CD4-positive, alpha-beta T cell treated with Interleukin-12 subunit alpha and Interleukin-12 subunit beta, for 1 hour (primary cell): Measurements from ENCODE around the gene RPP38.
A peak's percentile ranks its signal among the peaks of the same experiment; 100 is the strongest.

Experiments used
- DNase-seq: peaks from one replicate; pipeline ENCODE4 v3.0.0-alpha.2; 2020

Gene RPP38

GRCh38 chr10:15097011-15097812, at the start of gene RPP38:
TSS of gene RPP38 (plus strand) at chr10:15097355. CDS start at chr10:15103315, 5,960 bp downstream.
- DNase-seq, result peak; percentile 94

GRCh38 chr10:15049533-15049932, 47.6 kb upstream of the RPP38 start:
- no peak for DNase-seq

- no peak for DNase-seq
These were observed 45.0 kb upstream of the RPP38 start for GRCh38 chr10:15052121-15052520.

GRCh38 chr10:15053061-15053460, 44.1 kb upstream of the RPP38 start:
- no peak for DNase-seq

DNA sequence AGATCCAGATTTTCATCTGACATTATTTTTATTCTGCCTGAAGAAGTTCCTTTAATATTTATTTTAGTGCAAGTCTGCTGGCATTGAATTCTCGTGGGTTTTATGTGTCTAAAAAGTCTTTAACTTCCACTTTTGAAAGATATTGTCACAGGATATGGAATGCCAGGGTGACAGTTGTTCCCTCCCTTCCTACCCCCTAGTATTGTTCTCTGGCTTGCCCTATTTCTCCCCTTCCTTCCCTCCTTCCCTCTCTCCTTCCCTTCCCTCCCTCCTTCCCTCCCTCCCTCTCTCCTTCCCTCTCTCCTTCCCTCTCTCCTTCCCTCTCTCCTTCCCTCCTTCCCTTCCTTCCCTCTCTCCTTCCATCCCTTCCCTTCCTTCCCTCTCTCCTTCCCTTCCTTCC, 38.5 kb upstream of the RPP38 start:
- no peak for DNase-seq

GRCh38 chr10:15059914-15060313, 37.2 kb upstream of the RPP38 start:
- no peak for DNase-seq

- no peak for DNase-seq
These were observed 36.5 kb upstream of the RPP38 start for GRCh38 chr10:15060638-15061037.

DNA sequence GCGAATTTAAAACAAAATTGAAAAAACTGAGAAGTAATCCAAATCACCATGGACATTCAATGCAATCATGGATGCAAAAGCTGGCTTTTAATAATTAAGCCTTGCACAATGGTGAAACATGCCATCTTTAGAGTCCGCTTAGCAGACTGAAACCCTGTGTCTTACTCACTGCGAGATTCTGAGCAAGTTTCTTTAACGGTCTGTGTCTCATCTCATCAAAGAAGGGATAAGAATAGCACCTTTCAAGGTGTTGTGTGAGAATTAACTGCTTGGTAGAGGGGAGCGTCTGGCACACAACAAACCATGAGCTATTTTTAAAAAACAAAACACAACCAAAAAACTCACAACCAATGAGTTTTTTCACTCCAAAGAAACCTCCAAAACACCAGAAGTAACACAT, 30.0 kb upstream of the RPP38 start:
- no peak for DNase-seq

GRCh38 chr10:15068802-15069201, 28.4 kb upstream of the RPP38 start:
- DNase-seq, result no peak

DNA sequence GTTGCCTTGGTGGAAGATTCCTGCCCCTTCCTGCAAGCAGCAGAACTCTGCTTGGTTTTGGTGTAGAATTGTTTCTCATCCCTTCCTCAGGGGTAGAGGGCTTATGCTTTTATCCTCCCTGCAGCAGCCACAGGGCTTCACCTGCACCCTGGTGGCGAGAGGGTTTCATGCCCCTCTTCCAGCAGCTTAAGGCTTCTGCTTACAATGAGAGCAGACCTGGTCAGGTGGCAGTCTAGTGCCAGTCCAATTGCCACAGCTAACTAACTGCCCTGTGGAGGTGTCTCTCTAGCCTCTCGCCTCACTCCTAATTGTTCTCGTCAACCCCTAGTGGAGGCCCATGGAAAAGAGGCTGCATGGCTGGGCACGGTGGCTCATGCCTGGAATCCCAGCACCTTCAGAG, 27.9 kb upstream of the RPP38 start:
- no peak for DNase-seq

DNA sequence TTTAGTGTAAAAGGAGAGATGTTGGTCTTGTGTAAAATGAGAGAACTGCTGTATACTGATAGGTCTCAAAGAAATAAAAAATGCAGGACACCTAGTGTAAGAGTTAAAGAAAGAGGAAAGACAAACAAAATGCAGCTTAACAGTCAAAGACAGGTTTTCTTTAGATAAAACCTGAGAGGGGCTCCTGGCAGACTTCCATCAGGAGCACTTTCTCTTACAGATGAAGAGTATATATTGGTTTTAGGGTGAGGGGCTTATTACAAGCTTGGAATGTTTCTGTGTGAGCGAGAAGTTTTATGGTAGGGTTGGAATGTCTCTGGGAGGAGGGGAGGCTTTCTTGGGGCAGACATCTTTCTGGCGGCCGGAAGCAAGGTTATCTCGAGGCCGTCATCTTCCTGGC, 24.8 kb upstream of the RPP38 start:
- no peak for DNase-seq

DNA sequence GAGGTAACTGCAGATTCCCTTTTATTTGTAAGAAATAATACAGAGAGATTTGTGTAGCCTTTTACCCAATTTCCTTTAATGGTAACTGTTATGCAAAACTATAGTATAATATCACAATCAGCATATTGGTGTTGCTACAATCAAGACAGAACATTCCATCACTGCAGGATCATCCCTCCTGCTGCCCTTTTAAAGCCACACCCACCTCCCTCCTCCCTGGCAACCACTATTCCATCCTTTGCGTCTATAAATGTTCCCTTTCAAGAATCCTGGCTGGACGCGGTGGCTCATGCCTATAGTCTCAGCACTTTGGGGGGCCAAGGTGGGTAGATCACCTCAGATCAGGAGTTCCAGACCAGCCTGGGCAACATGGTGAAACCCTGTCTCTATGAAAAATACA, 21.7 kb upstream of the RPP38 start:
- no peak for DNase-seq

GRCh38 chr10:15083674-15084501, 13.3 kb upstream of the RPP38 start:
- DNase-seq, result no peak

GRCh38 chr10:15084502-15084922, 12.6 kb upstream of the RPP38 start:
- DNase-seq, result peak; percentile 68

- peak; percentile 81 for DNase-seq
These were observed 8.5 kb upstream of the RPP38 start, which contains the start of gene ACBD7 for GRCh38 chr10:15088428-15089261. TSS of gene ACBD7 (minus strand) at chr10:15088776. CDS start at chr10:15088728, 48 bp downstream.

DNA sequence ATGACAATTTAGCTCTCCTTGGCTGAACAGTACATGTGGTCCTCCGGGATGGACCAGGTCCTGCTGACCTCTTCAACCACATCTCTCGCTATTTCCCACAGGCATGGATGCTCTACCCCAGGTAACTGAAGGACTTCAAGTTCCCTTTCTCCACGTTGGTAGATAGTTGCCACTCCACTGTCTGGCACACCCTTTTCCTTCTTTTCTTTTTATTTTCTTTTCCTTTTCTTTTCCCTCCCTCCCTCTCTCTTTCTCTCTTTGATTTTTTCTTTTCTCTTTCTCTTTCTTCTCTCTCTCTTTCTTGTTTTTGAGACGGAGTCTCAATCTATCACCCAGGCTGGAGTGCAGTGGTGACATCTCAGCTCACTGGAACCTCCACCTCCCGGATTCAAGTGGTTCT, 5.7 kb upstream of the RPP38 start:
- no peak for DNase-seq

- no peak for DNase-seq
These were observed 4.2 kb upstream of the RPP38 start for GRCh38 chr10:15092855-15093408.

DNA sequence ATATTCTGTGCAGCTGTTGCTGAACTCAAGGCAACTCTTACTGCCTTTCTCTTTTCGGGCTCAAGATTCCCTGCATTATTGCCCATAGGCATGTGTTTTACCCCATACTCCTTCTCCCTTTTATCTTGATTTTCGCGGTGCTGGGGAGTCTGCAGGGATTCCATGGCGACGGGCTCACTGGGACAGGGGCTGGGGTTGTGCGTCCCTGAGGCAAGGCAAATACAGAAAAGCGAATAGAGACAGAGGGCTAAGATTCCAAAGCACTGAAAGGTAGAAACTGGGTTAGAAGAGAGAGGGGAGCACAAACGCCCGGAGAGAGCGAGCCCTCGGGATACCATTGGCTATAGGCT, 519 bp upstream of the RPP38 start:
- DNase-seq, result no peak

DNA sequence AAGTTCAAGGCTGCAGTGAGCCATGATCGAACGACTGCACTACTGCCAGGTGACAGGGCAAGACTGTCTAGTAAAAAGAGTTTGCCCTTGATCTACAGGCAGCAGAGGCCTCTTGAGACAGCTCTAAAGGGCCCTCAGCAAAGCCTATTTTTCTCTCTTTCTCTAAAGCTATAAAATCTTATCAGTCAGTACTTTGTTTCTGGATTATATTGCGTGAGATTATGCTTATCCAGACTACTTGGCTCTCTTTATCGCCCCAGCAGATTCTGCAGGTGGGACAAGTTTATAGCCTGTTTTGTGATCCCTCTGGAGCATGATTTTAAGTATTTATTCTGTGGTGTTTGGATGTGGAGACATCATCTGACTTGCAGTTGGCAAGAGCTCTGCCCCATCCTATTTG, 2.7 kb downstream of the RPP38 start:
- DNase-seq, result no peak

DNA sequence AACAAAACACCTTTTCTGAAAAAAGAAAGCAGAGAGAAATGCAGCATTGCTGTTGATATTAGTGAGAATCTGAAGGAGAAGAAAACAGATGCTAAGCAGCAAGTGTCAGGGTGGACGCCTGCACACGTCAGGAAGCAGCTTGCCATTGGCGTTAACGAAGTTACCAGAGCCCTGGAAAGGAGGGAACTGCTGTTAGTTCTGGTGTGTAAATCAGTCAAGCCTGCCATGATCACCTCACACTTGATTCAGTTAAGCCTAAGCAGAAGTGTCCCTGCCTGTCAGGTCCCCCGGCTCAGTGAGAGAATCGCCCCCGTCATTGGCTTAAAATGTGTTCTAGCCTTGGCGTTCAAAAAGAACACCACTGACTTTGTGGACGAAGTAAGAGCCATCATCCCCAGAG, 6.4 kb downstream of the RPP38 start:
- no peak for DNase-seq

DNA sequence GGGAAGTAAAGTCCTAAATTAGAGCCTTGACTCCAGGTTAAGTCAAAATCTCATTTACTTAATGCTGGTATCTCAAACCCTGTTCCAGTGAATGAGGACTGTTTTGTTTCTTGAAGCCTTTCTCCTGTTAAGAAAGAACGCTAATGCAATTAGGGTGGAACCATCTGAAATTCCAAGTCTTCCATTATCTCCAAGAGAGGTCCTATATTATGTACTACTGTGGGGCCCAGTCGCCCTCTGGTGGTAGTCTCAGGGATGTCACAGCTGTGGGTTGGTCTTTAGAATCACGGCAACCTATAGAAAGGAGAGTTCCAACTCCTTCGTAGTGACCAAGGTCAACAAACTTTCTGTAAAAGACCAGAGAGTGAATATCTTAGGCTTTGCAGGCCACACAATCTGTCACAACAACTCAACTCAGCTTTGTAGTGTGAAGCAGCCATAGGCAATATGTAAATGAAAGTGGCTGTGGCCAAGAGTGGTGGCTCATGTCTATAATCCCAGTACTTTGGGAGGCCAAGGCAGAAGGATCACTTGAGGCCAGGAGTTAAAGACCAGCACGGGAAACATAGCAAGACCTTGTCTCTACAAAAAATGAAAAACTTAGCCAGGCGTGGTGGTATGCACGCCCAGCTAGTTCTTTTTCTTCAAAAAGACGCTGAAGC, 9.3 kb downstream of the RPP38 start:
- peak; percentile 75 for DNase-seq

DNA sequence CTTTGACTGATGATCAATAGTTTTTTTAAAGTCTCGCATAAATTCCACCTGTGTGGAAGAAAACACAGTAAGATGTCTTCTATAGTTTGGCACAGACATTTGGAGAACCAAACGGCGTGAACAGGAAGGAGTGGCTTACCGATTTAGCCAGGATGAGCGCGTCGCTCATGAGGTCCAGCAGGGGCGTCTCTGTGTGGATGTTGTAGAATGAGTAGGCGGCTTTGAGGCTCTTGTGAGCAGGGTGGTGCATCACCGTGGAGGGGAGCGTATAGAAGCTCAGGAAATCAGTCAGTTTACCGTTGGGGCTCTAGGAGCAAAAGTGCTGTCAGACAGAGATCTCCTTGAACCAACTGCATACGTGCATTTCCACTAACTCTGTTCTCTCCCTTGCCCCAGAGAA, 15.5 kb downstream of the RPP38 start:
- DNase-seq, result no peak
